ENCODE measurements around the gene MAN2B1.
A peak's percentile ranks its signal among the peaks of the same experiment; 100 is the strongest.
"Not testable (repeated sequence)": the region's sequence is repeated elsewhere in the genome, so short reads cannot be mapped to it uniquely, and the experiment has no call there.

MAN2B1 gene

DNA sequence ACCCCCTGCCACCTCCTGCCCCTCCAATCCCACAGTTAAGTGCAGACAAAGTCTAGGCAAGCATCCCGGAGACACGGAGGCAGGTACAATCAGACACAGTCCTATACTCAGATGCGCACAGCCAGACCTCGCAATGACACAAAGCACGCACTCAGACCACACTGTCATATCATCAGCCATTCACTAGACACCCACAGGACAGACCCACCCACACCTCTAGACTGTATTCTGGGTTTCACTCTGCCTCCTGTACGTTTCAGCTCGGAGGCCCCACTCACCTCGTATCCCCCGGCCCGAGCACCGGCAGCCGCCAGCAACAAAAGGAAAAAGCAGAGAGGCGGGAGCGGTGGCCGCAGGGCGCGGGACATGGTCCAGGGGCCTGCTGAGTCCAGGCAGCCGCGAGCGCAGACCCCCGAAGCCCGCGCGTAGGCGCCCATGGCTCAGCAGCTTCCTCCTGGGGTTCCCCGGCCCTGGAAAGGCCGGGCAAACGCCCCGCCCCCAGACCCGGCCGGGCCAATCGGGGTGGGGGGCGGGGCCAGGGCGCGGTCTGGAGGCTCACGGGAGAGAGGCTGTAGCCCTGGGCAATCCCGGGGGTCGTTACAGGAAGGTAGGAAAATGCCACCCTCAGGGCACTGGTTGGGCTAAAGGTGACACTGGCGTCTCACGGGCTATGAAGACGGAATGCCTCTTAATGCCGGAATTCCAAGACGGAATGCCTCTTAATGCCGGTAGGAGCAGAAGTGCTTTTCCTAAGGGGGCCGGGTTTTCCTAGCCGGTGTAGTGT lies at the start of gene MAN2B1, which contains the start of gene WDR83:
Gene MAN2B1 (minus strand): TSS at position 478 of the 784 bp plus-strand sequence. CDS start 41 bp downstream, at position 437.
Gene WDR83 (plus strand): TSS at position 543 of the 784 bp plus-strand sequence. CDS start 2,984 bp downstream, outside the sequence.
- peak; percentile 78 for DNase-seq (ENCODE audit: low spot score)

DNA sequence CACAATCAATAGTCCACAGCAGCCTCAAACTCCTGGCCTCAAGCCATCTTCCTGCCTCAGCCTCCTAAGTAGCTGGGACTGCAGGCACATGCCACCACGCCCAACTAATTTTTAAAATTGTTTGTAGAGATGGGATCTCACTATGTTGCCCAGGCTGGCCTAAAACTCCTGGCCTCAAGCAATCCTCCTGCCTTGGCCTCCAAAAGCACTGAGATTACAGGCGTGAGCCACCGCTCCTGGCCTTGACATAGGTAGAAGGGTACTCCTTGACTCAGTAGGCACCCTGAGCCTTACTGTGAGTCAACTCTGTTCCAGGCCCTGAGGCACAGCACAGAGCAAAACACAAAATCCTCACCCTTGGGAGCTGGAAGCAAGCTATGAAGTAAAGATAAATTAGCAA lies 49.4 kb upstream of the MAN2B1 start:
- no peak for DNase-seq (ENCODE audit: low spot score)

DNA sequence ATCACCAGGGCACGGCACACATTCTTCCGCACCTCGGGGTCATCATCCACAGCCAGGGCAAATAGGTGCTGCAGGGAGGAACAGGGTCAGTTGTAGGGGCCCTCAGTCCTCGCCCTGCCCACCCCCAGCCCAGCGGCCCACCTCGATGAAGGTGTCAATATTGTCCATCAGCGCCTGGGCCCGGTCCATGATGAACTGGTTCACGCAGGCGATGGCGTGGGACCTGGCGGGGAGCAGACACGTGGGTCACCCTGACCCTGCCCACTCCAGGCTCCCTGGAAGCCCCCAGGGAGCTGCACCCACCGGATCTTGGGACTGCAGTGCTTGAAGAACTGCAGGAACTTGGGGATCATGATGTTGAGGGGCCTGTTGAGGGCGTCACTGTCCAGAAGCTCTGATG lies 48.6 kb upstream of the MAN2B1 start:
- DNase-seq (ENCODE audit: low spot score) = no peak

DNA sequence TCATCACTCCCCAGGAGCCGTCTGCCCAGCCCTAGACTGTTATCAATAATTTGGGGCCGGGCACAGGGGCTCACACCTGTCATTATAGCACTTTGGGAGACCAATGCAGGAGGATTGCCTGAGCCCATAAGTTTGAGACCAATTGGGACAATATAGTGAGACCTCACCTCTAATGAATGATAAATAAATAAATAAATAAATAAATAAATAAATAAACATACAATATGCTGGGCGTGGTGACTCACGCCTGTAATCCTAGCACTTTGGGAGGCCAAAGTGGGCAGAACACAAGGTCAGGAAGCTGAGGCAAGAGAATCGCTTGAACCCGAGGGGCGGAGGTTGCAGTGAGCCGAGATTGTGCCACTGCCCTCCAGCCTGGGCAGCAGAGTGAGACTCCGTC lies 46.8 kb upstream of the MAN2B1 start:
- DNase-seq (ENCODE audit: low spot score) = not testable (repeated sequence)

DNA sequence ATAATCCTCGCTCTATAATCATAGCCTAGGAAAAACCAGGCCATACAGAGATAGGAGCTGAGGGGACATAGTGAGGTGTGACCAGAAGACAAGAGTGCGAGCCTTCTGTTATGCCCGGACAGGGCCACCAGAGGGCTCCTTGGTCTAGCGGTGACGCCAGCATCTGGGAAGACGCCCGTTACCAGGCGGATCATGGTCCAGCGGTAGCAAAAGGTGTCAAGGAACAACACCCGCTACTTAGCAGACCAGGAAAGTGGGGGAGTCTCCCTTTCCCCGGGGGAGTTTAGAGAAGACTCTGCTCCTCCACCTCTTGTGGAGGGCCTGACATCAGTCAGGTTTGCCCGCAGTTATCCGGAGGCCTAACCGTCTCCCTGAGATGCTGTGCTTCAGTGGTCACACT lies 45.5 kb upstream of the MAN2B1 start:
- not testable (repeated sequence) for DNase-seq (ENCODE audit: low spot score)

DNA sequence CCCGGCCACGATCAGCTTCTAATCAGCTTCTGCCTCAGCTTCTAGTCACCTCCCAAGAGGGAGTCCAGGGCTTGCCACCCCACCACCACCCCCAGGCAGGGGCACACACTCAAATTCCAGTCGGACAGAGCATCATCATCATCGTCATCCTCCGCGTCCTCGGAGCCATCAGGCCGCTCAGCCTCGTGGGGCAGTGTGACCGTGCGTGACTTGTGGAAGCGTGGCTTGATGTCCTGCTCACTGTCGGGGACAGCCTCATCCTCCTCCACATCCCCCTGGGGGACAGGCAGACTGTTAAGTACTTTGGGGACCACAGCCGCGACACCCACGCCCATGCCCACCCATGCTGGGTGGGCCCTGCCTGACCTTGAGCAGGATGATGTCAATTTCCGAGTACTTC lies 44.6 kb upstream of the MAN2B1 start:
- no peak for DNase-seq (ENCODE audit: low spot score)

DNA sequence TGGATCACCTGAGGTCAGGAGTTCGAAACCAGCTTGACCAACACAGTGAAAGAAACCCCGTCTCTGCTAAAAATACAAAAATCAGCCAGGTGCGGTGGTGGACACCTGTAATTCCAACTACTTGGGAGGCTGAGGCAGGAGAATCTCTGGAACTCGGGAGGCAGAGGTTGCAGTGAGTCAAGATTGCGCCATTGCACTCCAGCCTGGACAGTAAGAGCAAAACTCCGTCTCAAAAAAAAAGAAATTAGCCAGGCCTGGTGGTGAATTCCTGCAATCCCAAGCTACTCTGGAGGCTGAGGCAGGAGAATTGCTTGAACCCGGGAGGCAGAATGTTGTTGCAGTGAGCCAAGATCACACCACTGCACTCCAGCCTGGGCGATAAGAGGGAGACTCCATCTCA lies 42.1 kb upstream of the MAN2B1 start:
- no peak for DNase-seq (ENCODE audit: low spot score)

DNA sequence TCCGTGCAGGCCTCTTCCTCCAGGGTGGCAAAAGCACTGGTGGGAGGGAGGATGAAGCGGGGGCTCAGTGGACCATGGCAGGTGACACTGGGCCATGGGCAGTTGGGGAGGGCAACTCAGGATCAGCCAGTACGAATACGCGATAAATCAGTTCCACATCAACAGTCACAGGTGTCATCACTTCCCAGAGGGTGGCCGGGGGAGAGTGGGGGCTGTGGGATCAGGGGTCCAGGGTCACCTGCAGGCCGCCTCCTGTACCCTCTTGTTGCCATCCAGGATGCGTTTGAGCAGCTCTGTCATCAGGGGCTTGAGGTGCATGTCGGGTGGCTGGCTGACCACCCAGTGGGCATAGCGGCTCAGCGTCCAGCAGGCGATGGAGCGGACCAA lies 39.8 kb upstream of the MAN2B1 start:
- no peak for DNase-seq (ENCODE audit: low spot score)

DNA sequence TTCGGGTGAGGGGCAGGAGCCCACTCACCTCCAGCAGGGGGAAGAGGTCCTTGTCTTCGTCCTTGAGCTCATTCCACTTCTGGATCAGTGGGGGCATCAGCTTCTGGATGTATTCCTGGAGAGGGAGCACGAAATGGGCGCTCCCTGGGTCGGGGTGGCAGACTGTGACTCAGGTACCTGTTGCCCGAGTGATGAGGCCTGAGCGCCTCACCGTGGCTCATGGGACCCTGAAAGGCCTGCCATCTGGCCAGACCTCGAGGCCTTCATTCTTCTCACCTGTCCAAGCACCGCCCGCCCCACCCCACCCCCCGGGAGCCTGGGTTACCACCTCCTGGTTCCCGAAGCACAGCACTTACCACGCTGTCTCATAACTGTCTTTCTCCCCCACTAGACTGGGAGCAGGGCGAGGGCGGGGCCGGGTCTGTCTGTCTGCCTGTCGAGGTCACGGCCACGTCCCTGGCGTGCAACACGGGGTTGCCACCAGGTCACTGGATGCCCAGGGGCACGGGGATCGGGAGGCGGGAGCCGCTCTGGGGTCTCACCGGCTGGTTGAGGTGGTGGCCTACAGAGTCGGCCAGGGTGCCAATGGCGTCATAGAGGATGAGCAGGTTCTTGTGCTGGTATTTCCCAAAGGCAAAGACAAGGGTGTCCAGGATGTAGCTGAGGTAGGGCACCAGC lies 39.3 kb upstream of the MAN2B1 start:
- DNase-seq (ENCODE audit: low spot score) = no peak

DNA sequence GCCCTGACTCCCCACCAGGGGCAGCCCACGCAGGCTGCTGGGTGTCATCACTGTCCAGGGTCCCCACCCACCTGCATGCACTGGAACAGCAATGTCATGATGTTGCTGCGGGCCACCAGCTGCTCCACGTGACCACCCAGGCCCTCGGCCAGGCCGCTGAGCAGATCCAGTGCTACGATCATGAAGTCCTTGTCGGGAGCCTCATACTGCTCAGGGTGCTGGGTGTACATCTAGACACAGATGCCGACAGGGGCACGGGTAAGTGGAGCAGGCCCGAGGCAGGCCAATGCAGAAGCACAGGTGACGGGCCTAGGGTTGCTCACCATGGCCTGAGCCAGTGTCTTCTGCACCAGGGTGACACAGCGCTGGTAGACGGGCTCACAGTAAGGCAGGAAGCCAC lies 38.6 kb upstream of the MAN2B1 start:
- no peak for DNase-seq (ENCODE audit: low spot score)

DNA sequence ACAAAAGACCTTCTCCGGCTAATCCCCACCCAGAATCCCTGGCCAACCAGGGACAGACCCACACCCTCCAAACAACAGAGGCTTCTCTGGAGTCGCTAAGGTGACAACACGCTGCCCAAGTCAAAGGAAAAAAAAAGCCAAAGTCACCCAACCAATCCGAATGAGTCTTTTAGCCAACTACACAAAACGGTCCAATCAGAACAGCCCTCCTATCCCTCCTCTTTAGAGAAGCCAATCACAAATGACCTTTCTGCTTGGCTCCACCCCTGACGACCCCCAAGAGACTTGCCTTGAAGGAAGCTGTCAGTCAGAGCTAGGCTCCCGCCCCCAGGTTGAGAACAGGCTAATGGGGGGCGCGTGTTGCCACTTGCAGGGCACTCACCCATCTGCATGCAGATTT lies 36.5 kb upstream of the MAN2B1 start:
- no peak for DNase-seq (ENCODE audit: low spot score)

DNA sequence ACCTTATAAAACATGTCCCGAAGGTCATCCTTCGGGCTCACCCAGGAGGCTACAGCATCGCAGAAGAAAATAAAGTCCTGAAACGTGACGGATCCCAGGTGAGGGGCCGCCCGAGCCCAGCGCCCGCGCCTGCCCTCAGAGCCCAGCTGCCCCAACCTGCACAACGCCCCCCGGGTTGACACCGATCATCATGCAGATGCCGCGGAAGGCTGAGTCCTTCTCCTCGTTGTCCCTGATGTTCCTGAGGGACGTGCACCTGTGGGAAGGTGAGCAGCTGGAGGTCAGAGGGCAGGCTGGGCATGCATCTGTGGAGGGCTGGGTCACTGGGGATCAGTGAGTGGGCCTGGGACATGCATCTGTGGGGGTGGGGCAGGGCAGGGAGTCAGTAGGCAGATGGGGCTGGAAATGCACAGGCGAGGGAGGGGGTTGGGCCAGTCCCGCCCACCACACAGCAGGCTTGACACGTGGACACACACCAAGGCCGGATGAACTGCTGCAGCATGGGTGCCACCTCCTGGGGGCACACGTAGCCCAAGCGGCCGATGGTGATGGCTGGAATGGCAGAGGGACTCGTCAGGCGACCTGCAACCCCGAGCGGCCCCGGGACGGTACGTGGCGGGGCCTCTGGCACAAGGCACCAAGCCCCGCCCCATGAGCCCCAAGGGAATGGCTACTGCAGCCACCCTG lies 35.2 kb upstream of the MAN2B1 start:
- no peak for DNase-seq (ENCODE audit: low spot score)

DNA sequence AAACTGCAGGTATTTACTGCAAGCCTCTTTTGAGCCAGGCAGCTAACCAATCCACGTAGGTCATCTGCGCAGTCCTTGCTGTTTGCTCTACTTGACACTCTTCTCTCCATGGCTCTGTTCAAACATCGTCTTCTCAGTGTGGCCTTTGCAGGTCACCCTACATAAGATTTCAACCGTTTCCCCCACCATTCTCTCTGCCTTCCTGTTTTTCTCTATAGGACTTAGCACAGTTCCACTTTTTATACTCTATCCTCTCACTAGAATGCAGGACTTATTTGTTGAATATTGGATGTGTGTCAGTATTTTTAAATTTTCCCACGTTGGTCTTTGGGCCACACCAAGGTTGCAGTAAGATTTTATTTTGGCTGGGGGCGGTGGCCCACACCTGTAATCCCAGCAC lies 31.6 kb upstream of the MAN2B1 start:
- no peak for DNase-seq (ENCODE audit: low spot score)

DNA sequence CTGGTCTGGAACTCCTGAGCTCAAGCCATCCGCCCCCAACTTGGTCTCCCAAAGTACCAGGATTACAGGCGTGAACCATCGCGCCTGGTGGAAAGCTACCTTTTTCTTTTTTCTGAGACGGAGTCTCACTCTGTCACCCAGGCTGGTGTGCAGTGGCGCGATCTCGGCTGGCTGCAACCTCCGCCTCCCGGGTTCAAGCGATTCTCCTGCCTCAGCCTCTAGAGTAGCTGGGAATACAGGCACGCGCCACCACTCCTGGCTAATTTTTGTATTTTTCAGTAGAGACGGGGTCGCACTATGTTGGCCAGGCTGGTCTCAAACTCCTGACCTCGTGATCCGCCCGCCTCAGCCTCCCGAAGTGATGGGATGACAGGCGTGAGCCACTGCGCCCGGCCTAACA lies 30.9 kb upstream of the MAN2B1 start:
- not testable (repeated sequence) for DNase-seq (ENCODE audit: low spot score)

DNA sequence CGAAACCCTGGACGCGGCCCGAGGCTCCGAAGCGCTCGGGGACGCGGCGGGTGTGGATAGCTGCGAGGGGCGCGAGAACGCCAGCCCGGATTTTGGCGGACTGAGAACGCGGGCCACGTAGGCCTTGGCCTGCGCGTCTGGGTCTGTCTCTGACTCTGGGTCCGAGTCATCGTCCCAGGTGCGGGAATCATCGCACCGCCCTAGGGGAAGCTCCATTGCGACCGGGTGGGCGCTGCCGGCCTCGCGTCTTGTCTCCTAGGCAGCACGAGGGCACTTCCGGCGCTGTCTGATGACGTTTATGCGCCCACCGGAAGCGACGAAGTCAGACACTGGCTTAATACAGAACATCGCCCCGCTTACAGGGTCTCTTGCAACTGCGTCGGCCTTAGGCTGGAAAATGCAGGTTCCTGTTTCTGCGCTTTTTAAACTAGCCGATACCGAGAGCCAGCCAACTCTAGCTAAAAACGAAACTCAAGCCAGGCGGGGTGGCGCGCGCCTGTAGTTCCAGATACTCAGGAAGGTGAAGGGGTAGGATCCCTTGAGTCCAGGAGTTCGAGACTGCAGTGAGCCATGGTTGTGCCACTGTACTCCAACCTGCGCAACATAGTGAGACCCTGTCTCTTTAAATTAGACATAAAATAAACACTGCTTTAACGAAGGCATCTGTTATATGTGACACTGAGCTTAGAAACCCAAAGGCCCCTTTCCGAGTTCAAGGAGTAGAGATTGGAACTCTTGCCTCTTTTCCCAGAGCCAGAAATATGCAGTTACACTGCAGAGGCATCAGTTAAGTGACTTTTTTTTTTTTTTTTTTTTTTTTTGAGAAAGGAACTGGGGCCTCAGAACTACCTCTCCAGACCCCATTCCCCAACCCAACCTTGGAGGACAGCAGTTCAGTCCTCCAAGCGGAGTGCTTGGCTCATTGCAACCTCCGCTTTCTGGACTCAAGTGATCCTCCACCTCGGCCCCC lies 30.1 kb upstream of the MAN2B1 start, which contains the start of gene FBXW9:
Gene FBXW9 (minus strand): TSS at position 266 of the 970 bp plus-strand sequence. CDS start 50 bp downstream, at position 216.
- peak; percentile 93 for DNase-seq (ENCODE audit: low spot score)

DNA sequence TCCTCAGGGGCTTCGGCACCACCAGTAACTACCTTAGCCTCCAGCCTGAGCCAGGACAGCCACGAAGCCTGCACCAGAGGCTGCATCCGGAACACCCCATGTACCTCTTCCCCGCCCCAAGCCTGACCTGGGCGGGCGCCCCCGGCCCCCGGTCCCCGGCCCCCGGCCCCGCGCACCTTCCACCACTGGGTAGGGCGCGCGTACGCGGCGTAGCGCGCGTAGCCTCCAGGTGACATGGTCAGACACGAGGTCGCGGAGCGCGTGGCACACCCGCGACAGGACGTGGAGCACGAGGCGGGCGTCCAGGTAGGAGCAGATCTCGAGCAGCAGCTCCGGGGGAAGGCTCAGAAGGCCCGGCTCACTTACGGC lies 29.4 kb upstream of the MAN2B1 start:
- no peak for DNase-seq (ENCODE audit: low spot score)

DNA sequence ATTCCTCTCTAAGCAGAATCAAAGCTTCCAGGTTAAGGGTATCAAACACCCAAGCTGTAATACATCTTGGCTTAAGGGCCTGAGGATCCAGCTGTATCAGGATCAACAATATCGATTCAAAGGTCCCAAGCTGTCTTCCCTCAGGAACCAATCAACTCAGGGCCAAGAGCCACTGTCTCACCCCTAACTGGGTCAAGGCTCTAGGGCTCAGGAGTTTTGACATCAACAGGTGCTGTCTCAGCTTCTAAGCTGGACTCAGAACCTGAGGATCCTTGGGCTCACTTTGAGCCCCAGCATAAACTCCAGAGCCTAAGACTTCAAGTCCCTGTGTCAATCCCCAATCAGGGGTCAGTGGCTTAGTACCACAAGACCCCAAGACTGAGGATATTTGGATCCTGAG lies 29.0 kb upstream of the MAN2B1 start:
- DNase-seq (ENCODE audit: low spot score) = no peak

DNA sequence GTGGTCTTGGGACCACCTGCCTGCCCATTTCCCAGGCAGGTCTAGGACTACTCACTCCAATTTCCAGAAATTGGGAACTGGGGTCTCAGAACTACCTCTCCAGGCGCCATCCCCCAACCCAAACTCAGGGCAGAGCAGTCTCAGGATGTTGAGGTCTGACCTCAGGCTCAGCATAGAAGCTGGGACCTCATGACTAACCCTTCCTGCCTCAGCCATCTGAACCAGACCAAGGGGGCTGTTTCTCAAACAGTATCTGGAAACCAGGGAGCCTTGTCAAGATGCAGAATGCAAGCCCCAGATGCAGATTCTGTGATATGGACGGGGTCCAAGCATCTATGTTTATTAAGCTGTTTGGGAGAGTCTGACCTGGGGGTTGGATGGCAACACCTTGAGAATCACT lies 28.6 kb upstream of the MAN2B1 start:
- DNase-seq (ENCODE audit: low spot score) = no peak

DNA sequence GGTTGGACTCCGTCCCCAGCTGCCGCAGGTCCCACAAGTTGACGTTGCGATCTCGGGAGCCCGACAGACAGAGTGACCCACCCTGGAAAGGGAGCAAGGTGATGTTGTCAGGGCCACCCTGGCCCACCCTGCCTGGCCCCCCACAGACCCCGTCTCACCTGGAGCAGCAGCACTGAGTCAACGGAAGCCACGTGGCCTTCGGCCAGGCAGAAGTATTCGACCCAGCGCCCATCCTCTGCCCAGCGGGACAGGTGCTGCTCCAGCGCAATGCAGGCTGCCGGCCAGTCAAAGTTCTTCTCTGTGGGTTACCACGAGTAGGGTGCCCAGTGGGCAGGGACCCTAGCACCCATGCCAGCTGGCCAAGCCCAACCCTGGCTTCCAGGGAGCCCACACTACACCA lies 28.1 kb upstream of the MAN2B1 start:
- DNase-seq (ENCODE audit: low spot score) = no peak

DNA sequence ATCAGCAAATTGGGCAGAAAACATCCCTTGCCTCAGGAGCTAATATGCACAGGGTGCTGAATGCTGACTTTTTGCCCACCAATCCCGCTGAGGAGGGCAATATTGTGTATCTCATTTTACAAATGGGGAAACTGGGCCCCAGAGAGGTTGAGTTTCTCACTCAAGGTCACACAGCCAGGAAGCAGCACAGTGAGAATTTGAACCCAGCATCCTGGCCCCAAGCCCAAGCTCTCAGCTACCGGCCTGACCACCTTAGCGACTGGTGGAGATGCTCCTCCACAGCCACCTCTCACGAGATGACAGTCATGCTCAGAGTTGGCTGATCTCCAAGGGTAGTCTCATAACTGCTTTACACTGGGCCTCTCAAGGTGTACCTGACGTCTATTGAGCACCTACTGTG lies 26.4 kb upstream of the MAN2B1 start:
- DNase-seq (ENCODE audit: low spot score) = no peak

DNA sequence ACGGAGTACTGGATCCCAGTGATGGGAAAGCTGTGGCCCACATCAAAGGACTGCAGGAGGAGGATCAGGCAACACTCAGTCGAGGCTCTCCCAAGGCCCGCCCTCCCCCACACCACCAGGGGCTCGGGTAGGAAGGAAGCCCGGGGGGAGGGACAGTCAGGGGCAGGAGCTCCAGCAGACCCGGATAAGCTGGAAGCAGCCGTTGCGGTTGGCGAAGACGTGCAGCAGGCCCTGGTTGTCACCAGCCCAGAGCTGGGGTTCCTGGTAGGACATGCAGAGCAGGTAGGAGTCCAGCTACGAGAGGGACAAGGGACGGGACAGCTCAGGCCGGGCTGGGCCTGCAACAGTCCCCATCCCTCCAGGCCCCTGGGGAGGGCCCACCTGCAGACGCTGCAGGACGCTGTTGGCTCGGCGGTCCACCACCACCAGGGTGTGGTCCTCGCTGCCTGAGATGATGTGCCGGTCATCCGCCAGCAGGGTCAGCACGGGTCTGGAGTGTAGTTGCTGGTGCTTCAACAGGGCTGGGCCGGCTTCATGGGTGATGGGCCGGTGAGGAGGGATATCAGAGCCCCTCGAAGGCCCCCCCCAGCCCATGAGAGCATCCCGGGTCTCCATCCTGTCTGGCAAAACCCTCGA lies 23.2 kb upstream of the MAN2B1 start:
- DNase-seq (ENCODE audit: low spot score) = no peak
